Breast epithelium (tissue), 3 donors: ENCODE results near the gene THSD4.

ENCODE experiments used
- CTCF ChIP-seq, 3 donors: fragments of 450-650 bp; IDR thresholded peaks; one replicate each; pipeline ENCODE4 v1.5.1; 2016 to 2017; ENCODE audit warnings: antibody characterized with exemption in 3 of 3, mild to moderate bottlenecking in 3 of 3, moderate library complexity in 3 of 3
- POLR2A ChIP-seq: fragments of 450-650 bp; IDR thresholded peaks from one replicate; pipeline ENCODE4 v1.6.1; 2016; ENCODE audit warnings: antibody characterized with exemption, mild to moderate bottlenecking, moderate library complexity
- POLR2AphosphoS5 ChIP-seq, 3 donors: sonication (generic); formaldehyde crosslinking; IDR thresholded peaks; one replicate each; pipeline ENCODE4 v1.6.1; 2017; ENCODE audit warnings: antibody characterized with exemption in 3 of 3

DNA sequence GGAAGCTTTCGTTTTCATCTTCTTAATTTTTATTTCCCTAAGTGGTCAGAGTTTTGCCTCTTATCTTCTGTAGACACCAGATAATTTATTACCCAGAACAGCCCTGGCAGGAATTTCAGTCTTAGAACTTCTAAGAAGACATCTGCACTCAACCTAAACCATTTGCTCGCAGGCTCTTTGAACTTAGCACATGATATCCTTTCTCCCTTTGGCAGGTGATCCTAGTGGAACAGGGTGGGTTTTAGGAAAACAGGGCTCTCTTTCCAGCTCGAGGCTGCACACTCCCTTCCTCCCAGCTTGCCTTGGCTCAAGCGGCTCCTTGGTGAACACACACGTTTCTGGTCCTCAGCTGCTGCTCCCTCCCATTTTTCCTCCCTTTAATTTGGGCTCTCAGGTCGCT is 116.5 kb downstream of the THSD4 start:
- TF ChIP-seq CTCF (IDR thresholded peaks at IDR 0.05) (no peak), POLR2A (no peak), POLR2AphosphoS5 (IDR thresholded peaks at IDR 0.05) (no peak)
